Dermis blood vessel endothelial cell (primary cell): ENCODE results near the gene KCNJ6. TPM values are rescaled to one million over a fixed set of nuclear protein-coding genes. Genes with fewer than 3 reads are reported as not detected.

Source experiments
- DNase-seq: peaks from one replicate; pipeline ENCODE4 v3.0.0; 2010
- total RNA-seq: library from RNA; depleted of rRNA; stranded (reverse); fragments of >200 nt; gene quantifications from 2 replicates; pipeline ENCODE4 v1.2.3, GENCODE V29; 2014

KCNJ6 gene
- total RNA-seq, 1 donor from 2014 or later = under 0.01 TPM

DNA sequence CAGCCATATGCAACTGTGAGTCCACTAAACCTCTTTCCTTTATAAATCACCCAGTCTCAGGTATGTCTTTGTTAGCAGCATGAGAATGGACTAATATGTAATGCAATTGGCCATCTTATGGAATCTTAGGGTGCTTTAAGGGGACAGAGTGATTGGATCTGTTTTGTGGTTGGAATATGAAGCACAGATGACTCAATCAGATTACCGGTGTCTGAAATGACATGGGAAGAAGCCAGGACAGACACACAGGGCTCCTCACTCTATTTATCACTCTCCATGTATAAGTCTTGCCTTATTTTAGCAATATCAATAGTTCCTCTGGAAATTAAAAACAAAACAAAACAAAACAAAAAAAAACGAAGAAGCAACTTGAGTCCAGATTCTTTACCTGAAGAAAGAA lies 12.9 kb downstream of the KCNJ6 start:
- DNase-seq = no peak

DNA sequence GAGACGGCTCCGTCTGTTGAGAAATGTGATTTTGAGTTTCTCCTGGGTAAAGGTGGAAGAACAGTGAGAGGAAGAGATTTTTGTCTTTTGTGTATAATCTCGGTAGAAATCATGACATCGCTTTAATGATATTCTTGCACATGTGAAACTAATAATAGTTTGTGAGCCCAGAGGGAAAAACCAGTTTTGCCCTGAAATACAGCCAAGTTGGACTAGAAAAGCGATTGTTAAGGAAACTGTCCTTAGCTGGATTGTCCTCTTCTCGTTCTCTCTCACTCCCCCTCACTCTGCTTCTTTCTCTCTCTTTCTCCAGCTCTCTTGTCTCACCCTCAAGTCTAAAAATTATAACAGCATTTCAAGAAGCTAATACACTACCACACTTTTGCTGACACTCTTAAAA lies 17.1 kb downstream of the KCNJ6 start:
- DNase-seq = no peak

DNA sequence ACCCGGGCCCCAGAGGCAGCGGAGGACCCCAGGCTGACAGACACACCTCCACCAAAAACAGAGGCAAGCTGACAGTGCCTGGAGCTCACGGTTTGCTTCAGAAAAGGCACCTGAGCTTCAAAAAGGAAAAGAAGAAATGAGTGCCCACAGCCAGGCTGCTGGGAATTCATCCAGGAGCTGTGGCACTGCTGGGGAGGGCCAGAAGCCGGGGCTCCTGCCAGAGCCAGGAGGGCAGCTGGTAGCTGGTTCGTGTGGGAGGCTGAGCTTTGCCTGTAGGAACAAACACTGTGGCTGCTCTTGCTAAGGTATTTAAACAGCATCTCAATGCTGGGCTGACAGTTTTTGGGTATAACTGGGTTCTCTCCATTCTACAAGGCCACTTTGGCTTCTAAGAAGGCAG lies 19.5 kb downstream of the KCNJ6 start:
- no peak for DNase-seq

DNA sequence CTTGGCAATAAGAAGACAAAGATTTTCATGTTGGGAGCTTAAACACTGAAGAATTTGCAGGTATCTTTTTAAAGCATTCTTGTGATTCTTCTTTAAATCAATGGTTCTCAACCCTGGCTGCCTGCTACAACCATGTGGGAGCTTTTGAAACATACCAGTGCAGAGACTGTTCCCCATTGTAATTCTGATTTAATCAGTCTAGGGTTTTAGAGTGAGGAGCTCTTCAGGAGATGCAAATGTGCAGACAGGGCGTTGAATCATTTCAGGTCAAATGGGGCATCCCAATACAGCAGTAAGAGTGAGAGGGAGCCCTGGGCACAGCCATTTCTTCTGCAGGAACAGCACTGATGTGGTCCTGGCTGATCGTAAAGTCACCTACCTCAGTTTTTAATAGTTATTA lies 24.3 kb downstream of the KCNJ6 start:
- DNase-seq = no peak

DNA sequence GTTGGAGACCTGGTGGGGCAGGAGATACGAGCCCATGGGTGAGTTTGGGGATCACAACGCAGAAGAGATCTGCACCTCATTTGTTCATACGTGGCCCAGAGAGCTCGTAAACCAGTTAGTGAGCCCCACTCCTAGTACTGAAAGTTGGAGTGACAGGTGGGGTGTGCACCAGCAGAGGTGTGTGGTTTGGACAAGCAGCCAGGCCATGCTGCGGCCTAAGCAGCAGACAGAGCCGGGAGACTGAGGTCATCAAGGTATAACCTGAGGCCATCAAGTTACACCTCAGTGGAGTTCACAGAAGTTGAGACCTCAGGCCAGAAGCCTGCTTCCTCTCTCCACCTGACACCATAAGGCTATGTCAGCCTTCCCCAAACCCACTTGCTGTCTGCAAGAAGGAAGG lies 27.6 kb downstream of the KCNJ6 start:
- no peak for DNase-seq

DNA sequence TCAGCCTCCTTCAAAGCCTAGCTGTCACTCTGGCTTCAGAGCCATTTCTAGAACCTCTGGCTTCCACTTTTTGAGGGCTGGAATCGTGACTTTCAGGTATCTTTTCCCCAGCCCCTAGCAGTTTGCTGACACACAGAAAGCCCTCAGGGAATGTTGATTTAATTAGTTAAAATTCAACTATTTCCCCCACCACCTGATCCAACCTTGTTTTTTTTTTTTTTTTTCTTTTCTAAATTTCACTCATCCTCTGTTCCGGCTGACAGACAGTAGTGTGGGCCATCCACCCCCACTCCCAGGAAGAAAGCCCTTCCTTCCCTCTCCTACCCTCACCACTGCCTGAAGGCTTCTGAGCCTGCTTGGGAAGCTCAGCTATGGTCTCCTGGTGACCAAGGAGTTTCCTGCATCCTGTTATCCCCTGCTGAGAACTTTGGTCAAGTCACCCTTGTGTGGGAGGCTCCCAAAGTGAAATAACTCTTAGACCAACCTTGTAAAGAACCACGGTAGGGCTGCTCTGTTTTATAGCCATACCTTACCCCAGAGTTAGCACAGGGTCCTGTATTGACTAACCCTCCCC lies 29.4 kb downstream of the KCNJ6 start:
- DNase-seq = no peak

DNA sequence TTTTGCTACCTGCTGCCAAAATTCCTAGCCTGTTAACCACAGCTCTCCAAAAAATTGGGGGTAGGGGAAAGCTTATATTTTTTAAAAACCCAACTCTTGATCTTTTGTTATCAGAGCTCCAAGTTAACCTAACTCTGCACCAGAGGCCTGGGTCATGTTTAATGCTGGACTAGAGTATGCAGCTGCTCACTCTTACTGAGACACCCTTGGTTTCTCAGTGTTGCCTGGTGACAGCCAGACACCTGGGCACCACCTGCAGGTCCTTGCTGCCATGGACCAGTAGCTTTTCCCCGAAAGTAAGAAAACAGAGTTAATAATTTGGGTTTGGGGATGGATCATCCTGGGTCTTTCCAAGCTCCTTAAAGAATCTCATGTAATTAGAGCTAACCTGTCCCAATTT lies 30.1 kb downstream of the KCNJ6 start:
- no peak for DNase-seq

DNA sequence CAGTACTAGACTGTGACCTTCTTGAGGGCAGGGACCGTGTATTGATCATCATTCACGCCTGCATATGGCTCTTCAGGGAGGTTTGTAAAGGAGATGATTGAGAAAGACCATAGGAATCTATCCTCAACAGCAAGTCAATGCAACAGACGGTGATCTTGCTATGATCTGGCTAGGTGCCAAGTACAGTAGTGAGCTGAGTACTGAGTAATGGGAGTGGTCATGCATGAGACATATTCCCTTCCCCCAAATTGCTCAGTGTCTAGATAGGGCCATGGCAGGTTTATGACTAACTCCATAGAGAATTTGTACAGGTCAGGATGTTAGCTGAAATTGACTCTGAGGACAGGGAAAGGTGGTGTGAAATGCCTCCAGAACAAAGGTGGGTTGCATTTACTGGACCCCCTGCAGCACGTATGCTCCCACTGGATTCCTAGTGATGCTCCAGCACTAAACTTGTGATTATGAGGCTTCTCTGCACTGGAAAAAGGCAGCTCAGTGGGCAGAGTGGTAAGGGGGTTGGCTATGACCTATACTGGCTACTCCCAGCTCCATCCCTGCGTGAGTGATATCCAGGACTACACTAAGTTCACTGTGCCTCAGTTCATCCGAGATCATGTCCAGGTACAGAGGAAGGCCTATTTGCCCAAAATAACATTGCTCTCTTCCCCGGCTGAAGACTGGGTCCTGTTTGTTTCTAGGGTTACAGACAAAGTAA lies 37.2 kb downstream of the KCNJ6 start:
- no peak for DNase-seq

DNA sequence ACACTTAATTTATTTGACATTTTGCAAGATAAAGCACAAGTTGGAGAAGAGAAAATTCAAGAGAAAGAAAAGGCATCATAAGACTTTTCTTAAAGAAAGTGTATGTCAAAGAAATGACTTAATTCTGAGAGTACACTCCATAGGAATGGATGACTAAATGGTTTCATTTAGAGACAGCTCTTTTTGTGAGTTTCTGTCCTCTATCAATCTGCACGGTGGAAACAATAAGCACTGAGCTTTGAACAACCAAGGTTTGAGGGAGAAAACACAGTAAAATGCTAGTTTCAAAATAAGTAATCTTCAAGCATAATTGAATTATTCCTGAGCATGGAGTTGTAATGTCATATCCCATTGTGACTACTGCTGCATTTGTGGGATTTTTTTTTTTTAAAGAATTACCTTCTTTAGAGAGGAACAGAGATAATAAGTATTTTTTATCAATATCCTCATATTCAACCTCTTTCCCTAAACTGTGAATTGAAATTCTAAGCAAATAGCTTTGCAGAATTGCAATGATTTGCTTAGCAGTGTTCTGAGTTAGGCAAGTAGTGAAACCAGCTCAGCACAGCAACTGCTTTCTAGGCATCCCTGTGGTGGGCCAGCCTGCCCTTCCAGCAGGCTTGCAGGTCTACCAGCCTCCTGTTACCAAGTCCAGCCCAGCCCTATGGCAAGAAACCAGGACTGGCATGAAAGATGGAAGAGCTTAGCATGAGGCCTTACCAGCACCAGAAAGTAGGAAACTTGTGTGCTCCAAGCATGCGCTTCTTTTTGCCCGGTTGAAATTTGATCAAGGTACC lies 38.2 kb downstream of the KCNJ6 start:
- DNase-seq = no peak

DNA sequence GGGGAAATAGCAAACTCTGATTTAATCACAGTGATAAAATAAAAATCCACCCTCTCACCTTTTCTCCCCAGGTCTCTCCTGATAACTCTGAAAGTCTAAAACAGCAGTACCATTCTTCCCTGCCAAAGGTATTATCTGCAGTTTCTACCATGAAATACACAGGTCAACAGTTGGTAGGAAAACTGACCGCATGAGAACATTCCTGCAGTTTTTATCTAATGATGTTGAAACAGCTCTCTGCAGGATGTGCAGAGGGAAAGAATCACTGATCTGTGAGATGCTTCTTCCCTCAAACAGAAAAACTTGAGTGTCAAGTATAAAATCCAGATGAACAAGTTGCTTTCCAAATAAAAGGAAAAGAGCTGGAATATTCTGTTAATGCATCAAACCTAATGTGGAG lies 39.1 kb downstream of the KCNJ6 start:
- no peak for DNase-seq

DNA sequence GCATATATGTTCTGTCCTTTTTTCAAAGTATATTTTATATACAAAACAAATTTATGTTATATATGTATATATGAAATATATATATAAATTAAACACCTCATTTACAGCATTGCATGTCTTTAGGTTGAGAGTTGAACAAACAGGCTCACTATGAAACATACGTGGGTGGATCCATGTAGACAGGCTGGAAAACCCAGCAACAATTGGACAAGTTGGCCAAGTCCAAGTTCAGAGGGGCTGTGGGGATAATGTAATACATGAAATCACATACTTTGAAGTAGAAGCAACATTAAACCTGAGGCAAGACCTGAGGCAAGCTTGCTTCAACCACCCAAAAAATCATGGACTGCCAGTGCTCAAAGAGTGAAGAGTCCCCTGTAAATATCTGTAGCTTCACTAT lies 39.7 kb downstream of the KCNJ6 start:
- DNase-seq = no peak

DNA sequence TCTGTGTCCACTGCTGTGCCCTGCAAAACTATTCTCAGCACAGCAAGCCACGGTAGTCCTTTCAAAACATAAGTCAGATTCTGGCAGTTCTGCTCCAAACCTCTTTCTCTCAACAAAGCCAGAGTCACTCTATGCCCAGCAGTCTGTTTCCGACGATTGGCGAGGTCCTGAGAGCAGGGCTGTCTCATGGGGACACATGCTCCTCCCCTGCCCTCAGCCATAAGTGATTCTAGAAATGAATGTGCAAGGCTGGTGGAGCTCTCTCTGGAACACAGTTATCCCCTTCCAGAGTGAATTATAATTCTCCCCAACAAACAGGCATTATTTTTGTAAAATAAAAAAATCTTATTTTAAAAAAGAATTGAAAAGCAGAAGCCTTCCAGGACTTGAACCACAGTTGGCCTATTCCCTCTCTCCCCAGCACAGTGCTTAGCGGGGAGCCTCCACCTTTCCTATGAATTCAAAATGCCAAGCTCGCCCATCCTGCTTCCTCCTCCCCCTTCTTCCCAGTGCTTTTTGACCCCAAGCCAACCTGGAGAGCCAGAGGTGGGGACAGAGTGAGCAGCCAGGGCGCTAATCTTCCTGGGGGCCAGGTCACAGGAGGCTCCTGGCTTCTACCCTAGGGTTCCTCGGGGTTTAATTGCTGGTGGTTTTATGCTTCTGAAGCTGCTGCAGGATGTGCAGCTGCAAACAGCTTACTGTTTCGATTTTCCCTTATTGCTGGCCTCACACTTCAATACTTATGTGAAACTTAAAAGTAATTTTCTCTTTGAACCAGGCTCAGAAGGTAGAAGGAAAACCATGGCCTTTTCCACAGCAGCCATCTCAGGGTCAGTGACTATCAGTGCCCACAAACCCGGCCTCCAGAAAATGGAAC lies 41.1 kb downstream of the KCNJ6 start:
- DNase-seq = no peak

DNA sequence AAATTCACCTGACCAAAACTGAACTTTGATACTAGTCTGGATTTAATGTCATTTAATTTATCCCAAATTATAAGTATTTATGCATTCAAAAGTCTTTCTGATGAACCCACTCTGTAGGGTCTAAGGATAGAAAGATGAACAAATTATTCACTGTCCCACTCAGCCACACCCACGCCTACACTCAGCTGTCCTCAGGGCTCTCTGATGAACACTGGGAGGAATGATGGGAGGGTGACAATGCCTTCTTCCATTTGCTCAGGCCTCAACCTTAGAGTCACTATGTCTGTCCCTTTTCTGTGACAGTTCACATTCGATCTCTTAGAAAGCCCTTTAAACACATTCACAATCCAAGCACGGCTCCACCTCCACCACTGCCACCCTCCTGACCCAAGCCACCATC lies 41.8 kb downstream of the KCNJ6 start:
- DNase-seq = no peak

DNA sequence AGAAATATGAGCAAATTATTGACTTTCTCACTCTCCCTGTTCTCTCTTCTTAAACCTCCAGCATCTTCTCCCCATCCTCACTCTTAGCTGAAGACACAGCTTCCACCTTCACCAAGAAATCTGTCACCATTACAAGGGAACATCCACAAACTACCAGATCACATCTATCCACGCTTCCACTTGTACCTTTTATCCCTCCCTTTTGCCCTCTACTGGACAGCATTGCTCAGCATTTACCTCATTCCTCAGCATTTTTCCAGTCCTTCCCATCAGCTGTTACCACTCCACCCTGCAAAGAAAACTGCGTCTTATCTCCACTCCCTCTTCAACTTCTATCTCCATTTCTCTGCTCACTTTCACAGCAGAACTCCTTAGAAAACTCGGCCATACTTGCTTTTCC lies 42.6 kb downstream of the KCNJ6 start:
- peak; percentile 6 for DNase-seq

DNA sequence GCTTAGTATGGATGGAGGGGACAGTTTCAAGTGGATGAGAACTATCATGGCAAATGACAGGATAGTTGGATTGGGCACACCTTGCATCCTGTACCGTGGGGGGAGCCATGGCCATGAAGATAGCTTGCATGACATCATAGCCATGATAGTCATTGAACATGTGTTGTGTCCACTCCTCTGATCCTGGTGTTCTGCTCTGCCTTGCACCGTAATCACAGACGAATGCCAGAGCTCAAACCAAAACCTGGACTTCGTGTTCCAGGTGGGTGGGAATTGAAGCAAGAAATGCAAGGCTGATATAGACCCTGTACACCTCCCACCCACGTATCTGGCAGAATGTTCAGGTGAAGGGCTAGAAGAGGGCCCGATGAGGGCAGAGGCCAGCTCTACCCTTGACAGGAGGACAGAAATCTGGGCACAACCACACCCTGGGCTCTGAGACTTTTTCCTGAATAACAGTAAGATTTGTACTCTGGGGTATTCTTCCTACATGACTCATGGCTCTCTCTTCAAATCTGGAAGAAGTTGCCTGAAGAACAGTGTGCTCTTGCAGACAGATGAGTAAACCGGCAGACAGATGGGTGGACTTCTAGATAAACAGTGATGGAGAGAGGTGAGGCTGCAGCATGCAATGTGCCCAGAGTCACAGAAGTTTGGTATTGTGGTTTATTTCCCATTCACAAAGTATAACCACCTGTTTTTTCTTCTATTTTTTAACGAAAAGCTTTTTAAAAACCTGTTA lies 45.0 kb downstream of the KCNJ6 start:
- DNase-seq = no peak

DNA sequence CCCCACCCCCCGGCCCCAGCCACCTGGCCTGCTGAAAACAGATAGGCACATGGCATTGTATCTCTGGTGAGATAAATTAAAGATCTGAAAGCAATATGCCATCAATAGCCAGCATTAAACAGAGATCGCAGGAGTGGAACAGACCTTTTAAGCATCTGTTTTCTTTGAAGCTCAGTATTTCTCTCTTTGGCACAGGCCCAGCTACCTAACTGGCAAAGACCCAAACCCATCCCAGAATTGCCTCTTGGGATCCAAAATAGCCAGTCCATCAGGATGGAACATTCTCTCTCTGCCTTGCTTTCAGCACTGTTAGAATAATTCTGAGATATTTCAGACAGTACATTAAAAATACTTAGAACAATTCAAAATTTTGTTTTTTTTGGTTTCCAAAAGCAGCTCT lies 46.0 kb downstream of the KCNJ6 start:
- no peak for DNase-seq

DNA sequence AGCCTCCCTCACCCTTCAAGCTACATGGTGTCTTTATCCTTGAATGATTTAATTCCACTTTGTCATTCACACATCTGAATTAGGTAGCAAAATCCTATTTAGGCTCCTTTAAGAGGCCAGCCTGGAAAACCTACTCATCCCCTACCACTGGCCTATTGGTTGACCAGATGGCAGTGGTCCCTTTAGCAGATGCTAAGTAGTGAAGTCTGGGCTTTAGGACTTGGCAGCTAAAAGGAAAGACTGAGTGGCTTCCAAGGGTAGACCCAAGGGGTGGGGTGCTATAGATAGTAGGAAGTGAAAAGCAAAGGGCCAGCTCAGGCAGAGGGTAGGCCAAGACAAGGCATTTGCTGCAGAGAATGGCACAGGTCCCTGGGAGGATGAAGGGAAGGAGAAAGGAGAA lies 46.6 kb downstream of the KCNJ6 start:
- no peak for DNase-seq

DNA sequence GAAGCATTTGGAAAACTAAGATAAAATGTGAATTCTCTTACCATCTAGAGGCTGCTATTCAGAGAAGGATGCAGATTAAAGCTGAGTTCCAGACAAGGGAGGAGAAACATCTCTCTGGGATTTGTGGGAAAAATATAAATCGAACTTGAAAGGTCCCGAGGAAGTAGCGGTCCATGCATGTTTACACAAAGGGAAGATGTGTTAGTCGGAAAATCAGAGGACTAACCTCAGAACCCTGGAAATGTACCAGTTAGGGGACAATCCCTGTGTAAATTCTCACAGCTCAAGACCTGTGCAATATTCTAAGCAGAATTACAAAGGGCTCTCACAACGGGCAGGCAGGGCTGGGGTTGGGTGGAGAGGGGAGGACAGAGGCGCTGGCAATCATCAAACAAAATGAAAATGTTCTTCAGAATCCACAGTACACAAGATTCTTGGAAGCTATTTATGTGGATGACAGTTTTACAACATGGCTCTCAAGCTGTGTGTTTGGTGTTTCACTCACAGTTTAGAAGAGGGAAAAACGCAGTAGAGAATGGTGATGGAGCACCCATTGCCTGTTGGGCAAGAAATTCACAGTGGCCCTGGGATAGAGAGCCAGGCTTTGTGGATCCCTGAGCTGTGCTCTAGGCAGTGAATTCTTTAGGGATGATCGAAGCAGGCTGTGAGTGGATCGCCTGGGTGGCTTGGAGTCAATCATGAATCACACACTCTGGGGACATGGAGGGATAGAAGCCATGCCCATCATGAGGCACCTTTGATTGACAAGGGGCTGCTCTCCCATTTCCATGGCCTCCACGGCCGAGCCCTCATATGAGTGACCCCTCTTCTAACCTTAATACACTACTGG lies 47.6 kb downstream of the KCNJ6 start:
- no peak for DNase-seq

DNA sequence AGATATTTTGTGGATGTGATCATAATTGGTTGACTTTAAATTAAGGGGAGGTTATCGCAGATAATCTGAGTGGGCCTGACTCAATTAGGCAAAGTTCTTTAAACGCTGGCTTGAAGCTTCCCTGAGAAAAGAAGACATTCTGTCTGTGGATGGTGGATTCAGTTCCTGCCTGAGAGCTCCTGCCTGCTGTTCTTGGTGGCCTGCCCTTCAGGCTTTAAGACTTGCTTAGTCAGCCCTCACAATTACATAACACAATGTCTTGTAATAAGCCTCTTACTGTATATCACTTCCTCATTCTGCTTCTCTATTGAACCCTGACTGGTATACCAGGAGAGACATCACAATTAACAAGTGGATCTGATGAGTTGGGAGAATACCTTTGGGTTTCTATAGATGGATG lies 50.2 kb downstream of the KCNJ6 start:
- DNase-seq = no peak

DNA sequence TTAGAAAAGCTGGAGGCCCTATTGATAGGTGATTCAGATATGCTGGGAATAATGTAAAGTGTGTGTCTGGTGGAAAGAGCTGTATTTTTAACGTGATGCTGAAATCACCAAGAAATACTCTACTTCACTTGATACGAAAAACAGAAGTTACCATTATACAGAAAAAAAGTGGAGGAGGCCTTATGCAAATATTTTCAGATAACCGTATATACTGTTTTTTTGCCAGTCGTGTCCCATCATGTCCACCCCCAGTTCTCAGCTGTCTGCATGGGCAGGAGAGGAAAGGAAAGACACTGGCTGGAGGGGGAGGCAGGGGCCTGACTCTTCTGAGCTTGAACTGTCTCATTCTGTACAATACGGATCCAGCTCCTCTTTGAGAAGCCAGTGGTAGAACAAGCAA lies 51.1 kb downstream of the KCNJ6 start:
- DNase-seq = no peak

DNA sequence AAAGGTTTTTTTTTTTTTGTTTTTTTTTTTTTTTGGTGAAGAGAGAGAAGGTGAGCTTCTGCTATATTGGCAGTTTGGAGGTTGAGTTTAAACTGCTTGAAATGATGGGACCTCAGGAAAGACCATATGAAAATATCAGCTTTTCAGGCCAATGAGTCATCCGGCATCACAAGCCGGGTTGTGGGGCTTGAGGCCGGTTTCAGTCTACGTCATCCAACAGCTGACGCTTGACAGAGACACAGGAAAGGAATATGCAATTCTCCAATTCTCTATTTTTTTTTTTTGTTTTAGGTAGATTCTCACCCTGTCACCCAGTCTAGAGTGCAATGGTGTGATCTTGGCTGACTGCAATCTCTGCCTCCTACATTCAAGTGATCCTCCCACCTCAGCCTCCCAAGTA lies 52.4 kb downstream of the KCNJ6 start:
- DNase-seq = no peak
